ENCODE data around the gene DBF4.
"Not testable (repeated sequence)": the region's sequence is repeated elsewhere in the genome, so short reads cannot be mapped to it uniquely, and the experiment has no call there.

GRCh38 chr7:87828383-87828782 lies 47.9 kb upstream of the DBF4 start:
- not testable (repeated sequence) for TF ChIP-seq POLR2A (IDR thresholded peaks at IDR 0.05; ENCODE audit: low read depth, low read length); POLR2AphosphoS5 (IDR thresholded peaks at IDR 0.05; ENCODE audit: low read depth, low read length); PAX5 (IDR thresholded peaks at IDR 0.05; ENCODE audit: insufficient read depth, low read length, severe bottlenecking)
